ENCODE measurements around the gene HOXD9.

Gene HOXD9

GRCh38 chr2:176171351-176172006 lies 49.0 kb downstream of the HOXD9 start:
- DNase-seq = no peak

- DNase-seq = no peak
These were observed 49.7 kb downstream of the HOXD9 start for GRCh38 chr2:176172007-176172894.

GRCh38 chr2:176172895-176173566 lies 50.5 kb downstream of the HOXD9 start:
- DNase-seq = no peak

GRCh38 chr2:176173567-176174381 lies 51.3 kb downstream of the HOXD9 start:
- DNase-seq = no peak

GRCh38 chr2:176174382-176174823 lies 51.9 kb downstream of the HOXD9 start:
- no peak for DNase-seq

Measured in HCEC 1CT (cell line).